ENCODE measurements around the gene TBP.

Gene TBP

GRCh38 chr6:170533792-170534191 is 20.4 kb upstream of the TBP start:
- whole genome bisulfite sequencing, 2 experiments, result 92 to 94% methylated on average over 2 of the region's 2 CpGs
- Histone ChIP-seq H3K4me3 (ENCODE audit: insufficient read depth, low read depth, low read length) (no peak overlapping the region), H3K27ac (ENCODE audit: insufficient read depth, low read depth, low read length, poor library complexity, severe bottlenecking) (no peak overlapping the region), H3K27me3 (ENCODE audit: control insufficient read depth, insufficient read depth, low read length, poor library complexity, severe bottlenecking) (no peaks in the 10 kb centered on the region), H3K36me3 (ENCODE audit: control insufficient read depth, insufficient read depth, low read length) (peaks cover 34% of the 10 kb centered on the region), H3K4me1 (ENCODE audit: control insufficient read depth, insufficient read depth, low read length) (no peaks in the 10 kb centered on the region), H3K9me3 (ENCODE audit: control insufficient read depth, low read length) (no peaks in the 10 kb centered on the region)

GRCh38 chr6:170535004-170535403 is 19.2 kb upstream of the TBP start:
- H3K4me3 ChIP-seq (ENCODE audit: insufficient read depth, low read depth, low read length), result no peak overlapping the region
- H3K9me3 ChIP-seq (ENCODE audit: control insufficient read depth, low read length), result no peaks in the 10 kb centered on the region
- 98 to 100% methylated on average over 5 of the region's 5 CpGs for WGBS, 2 experiments
- H3K36me3 ChIP-seq (ENCODE audit: control insufficient read depth, insufficient read depth, low read length), result peaks cover 40% of the 10 kb centered on the region
- H3K27me3 ChIP-seq (ENCODE audit: control insufficient read depth, insufficient read depth, low read length, poor library complexity, severe bottlenecking), result no peaks in the 10 kb centered on the region
- no peaks in the 10 kb centered on the region for H3K4me1 ChIP-seq (ENCODE audit: control insufficient read depth, insufficient read depth, low read length)
- H3K27ac ChIP-seq (ENCODE audit: insufficient read depth, low read depth, low read length, poor library complexity, severe bottlenecking), result no peak overlapping the region

- Histone ChIP-seq H3K4me3 (ENCODE audit: insufficient read depth, low read depth, low read length) (no peak overlapping the region), H3K4me1 (ENCODE audit: control insufficient read depth, insufficient read depth, low read length) (no peaks in the 10 kb centered on the region), H3K9me3 (ENCODE audit: control insufficient read depth, low read length) (no peaks in the 10 kb centered on the region), H3K27me3 (ENCODE audit: control insufficient read depth, insufficient read depth, low read length, poor library complexity, severe bottlenecking) (no peaks in the 10 kb centered on the region), H3K27ac (ENCODE audit: insufficient read depth, low read depth, low read length, poor library complexity, severe bottlenecking) (no peak overlapping the region), H3K36me3 (ENCODE audit: control insufficient read depth, insufficient read depth, low read length) (peaks cover 44% of the 10 kb centered on the region)
- 91 to 99% methylated on average over 4 to 5 of the region's 5 CpGs for WGBS, 2 experiments
Observed at GRCh38 chr6:170536671-170537070, 17.5 kb upstream of the TBP start.

- H3K27me3 ChIP-seq (ENCODE audit: control insufficient read depth, insufficient read depth, low read length, poor library complexity, severe bottlenecking), result no peaks in the 10 kb centered on the region
- peaks cover 48% of the 10 kb centered on the region for H3K36me3 ChIP-seq (ENCODE audit: control insufficient read depth, insufficient read depth, low read length)
- H3K9me3 ChIP-seq (ENCODE audit: control insufficient read depth, low read length), result no peaks in the 10 kb centered on the region
- no peak overlapping the region for H3K4me3 ChIP-seq (ENCODE audit: insufficient read depth, low read depth, low read length)
- no peak overlapping the region for H3K27ac ChIP-seq (ENCODE audit: insufficient read depth, low read depth, low read length, poor library complexity, severe bottlenecking)
- H3K4me1 ChIP-seq (ENCODE audit: control insufficient read depth, insufficient read depth, low read length), result no peaks in the 10 kb centered on the region
- WGBS, 2 experiments, result 95 to 98% methylated on average over 4 of the region's 4 CpGs
Observed at GRCh38 chr6:170537329-170537728, 16.8 kb upstream of the TBP start.

- Histone ChIP-seq H3K27me3 (ENCODE audit: control insufficient read depth, insufficient read depth, low read length, poor library complexity, severe bottlenecking) (no peaks in the 10 kb centered on the region), H3K4me3 (ENCODE audit: insufficient read depth, low read depth, low read length) (no peak overlapping the region), H3K36me3 (ENCODE audit: control insufficient read depth, insufficient read depth, low read length) (peaks cover 71% of the 10 kb centered on the region), H3K9me3 (ENCODE audit: control insufficient read depth, low read length) (no peaks in the 10 kb centered on the region), H3K27ac (ENCODE audit: insufficient read depth, low read depth, low read length, poor library complexity, severe bottlenecking) (no peak overlapping the region), H3K4me1 (ENCODE audit: control insufficient read depth, insufficient read depth, low read length) (no peaks in the 10 kb centered on the region)
- WGBS, 2 experiments, result 90 to 91% methylated on average over 10 of the region's 10 CpGs
Observed at GRCh38 chr6:170542031-170542719, 12.0 kb upstream of the TBP start.

- no peak overlapping the region for H3K4me3 ChIP-seq (ENCODE audit: insufficient read depth, low read depth, low read length)
- no peaks in the 10 kb centered on the region for H3K4me1 ChIP-seq (ENCODE audit: control insufficient read depth, insufficient read depth, low read length)
- no peaks in the 10 kb centered on the region for H3K9me3 ChIP-seq (ENCODE audit: control insufficient read depth, low read length)
- H3K27ac ChIP-seq (ENCODE audit: insufficient read depth, low read depth, low read length, poor library complexity, severe bottlenecking), result no peak overlapping the region
- peaks cover 56% of the 10 kb centered on the region for H3K36me3 ChIP-seq (ENCODE audit: control insufficient read depth, insufficient read depth, low read length)
- 46% methylated on average over 2 of the region's 2 CpGs for WGBS, 2 experiments
- H3K27me3 ChIP-seq (ENCODE audit: control insufficient read depth, insufficient read depth, low read length, poor library complexity, severe bottlenecking), result no peaks in the 10 kb centered on the region
Observed at GRCh38 chr6:170545405-170545804, 8.8 kb upstream of the TBP start.

GRCh38 chr6:170552765-170553533 is 1.2 kb upstream of the TBP start, which contains the start of gene PSMB1:
Gene PSMB1, minus strand, starts transcription at chr6:170553307. Its CDS starts 65 bp downstream, at chr6:170553242.
- Histone ChIP-seq H3K36me3 (ENCODE audit: control insufficient read depth, insufficient read depth, low read length) (no peaks in the 10 kb centered on the region), H3K4me3 (ENCODE audit: insufficient read depth, low read depth, low read length) (peak within 1 kb of the TSS; percentile 76), H3K4me1 (ENCODE audit: control insufficient read depth, insufficient read depth, low read length) (peaks cover 16% of the 10 kb centered on the region), H3K27me3 (ENCODE audit: control insufficient read depth, insufficient read depth, low read length, poor library complexity, severe bottlenecking) (no peaks in the 10 kb centered on the region), H3K27ac (ENCODE audit: insufficient read depth, low read depth, low read length, poor library complexity, severe bottlenecking) (peak within 1 kb of the TSS; percentile 97), H3K9me3 (ENCODE audit: control insufficient read depth, low read length) (no peaks in the 10 kb centered on the region)
- WGBS, 2 experiments, result 0 to 1% methylated on average over 40 to 41 of the region's 41 CpGs

GRCh38 chr6:170553534-170554012 is 596 bp upstream of the TBP start:
- Histone ChIP-seq H3K4me1 (ENCODE audit: control insufficient read depth, insufficient read depth, low read length) (peaks cover 16% of the 10 kb centered on the region), H3K9me3 (ENCODE audit: control insufficient read depth, low read length) (no peaks in the 10 kb centered on the region), H3K27me3 (ENCODE audit: control insufficient read depth, insufficient read depth, low read length, poor library complexity, severe bottlenecking) (no peaks in the 10 kb centered on the region), H3K36me3 (ENCODE audit: control insufficient read depth, insufficient read depth, low read length) (no peaks in the 10 kb centered on the region), H3K27ac (ENCODE audit: insufficient read depth, low read depth, low read length, poor library complexity, severe bottlenecking) (peak overlapping the region; percentile 28), H3K4me3 (ENCODE audit: insufficient read depth, low read depth, low read length) (peak overlapping the region; percentile 76)
- 0% methylated on average over 10 to 11 of the region's 13 CpGs for WGBS, 2 experiments

- H3K4me3 ChIP-seq (ENCODE audit: insufficient read depth, low read depth, low read length), result peak overlapping the region; percentile 76
- H3K4me1 ChIP-seq (ENCODE audit: control insufficient read depth, insufficient read depth, low read length), result peaks cover 16% of the 10 kb centered on the region
- 5 to 8% methylated on average over 7 of the region's 7 CpGs for WGBS, 2 experiments
- no peaks in the 10 kb centered on the region for H3K27me3 ChIP-seq (ENCODE audit: control insufficient read depth, insufficient read depth, low read length, poor library complexity, severe bottlenecking)
- H3K27ac ChIP-seq (ENCODE audit: insufficient read depth, low read depth, low read length, poor library complexity, severe bottlenecking), result peak overlapping the region; percentile 64
- no peaks in the 10 kb centered on the region for H3K9me3 ChIP-seq (ENCODE audit: control insufficient read depth, low read length)
- no peaks in the 10 kb centered on the region for H3K36me3 ChIP-seq (ENCODE audit: control insufficient read depth, insufficient read depth, low read length)
Observed at GRCh38 chr6:170554796-170555137, 598 bp downstream of the TBP start.

- no peaks in the 10 kb centered on the region for H3K27me3 ChIP-seq (ENCODE audit: control insufficient read depth, insufficient read depth, low read length, poor library complexity, severe bottlenecking)
- WGBS, 2 experiments, result 59 to 61% methylated on average over 3 of the region's 3 CpGs
- no peak overlapping the region for H3K27ac ChIP-seq (ENCODE audit: insufficient read depth, low read depth, low read length, poor library complexity, severe bottlenecking)
- H3K4me3 ChIP-seq (ENCODE audit: insufficient read depth, low read depth, low read length), result peak overlapping the region; percentile 76
- peaks cover 16% of the 10 kb centered on the region for H3K4me1 ChIP-seq (ENCODE audit: control insufficient read depth, insufficient read depth, low read length)
- no peaks in the 10 kb centered on the region for H3K9me3 ChIP-seq (ENCODE audit: control insufficient read depth, low read length)
- H3K36me3 ChIP-seq (ENCODE audit: control insufficient read depth, insufficient read depth, low read length), result no peaks in the 10 kb centered on the region
Observed at GRCh38 chr6:170555305-170555704, 1.1 kb downstream of the TBP start.

Data from ectodermal cell (in vitro differentiated cells).